GM13977 (cell line): ENCODE measurements around the gene YARS1.

Source experiments
- DNase-seq: peaks from one replicate; pipeline ENCODE4 v3.0.0; 2012; ENCODE audit warnings: low spot score
- in situ Hi-C: fragments of 300-500 bp; cut with MboI; formaldehyde crosslinking; loops from one replicate; pipeline ENCODE4 v1.12.0; 2022; ENCODE audit warnings: low sequenced_read_pairs, low pct_unique_long_range_greater_than_20kb, mixed read lengths, inconsistent platforms; ENCODE audit not compliant: unreplicated experiment
- TF ChIP-seq, protein P1 (sequence below): IDR thresholded peaks from 2 replicates; pipeline ENCODE4 v1.5.1; 2012; ENCODE audit warnings: mild to moderate bottlenecking, control low read depth; ENCODE audit not compliant: insufficient read depth; ENCODE audit errors: extremely low read depth, missing control alignments

YARS1 gene

DNA sequence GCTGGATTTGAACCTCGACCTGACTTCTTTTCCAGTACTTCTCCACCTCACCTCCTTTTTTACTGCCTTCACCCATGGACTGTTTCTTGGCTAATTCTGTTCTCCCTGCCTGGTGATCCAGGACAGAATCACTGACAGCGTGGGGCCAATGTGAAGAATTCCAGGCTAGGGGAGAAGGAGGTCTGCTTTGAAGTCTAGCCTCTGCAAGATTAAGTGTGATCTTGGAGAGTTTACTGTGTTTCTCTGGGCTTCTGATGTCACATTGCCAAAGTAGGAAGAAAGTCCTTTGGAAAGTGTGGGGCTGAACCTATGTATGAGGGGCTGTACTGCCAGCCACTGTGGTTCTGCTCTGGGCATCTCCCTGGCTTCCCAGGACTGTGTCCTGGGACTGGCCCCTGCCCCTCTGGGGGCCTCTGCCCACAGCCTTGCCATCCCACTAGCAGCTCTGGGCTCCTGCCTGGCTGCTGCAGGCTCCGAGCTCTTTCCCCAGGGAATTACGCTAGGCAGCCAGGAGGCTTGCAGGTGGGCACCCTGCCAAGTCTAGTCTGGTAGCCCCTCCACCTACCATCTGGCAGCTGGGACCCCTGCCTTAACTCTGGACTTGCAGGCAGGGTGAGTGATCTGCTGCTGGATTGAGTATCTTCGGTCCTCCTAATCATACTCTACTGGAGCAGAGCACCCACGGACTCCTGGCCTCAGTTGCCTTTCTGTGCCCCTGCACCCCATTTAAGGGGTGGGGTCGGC, 52.2 kb downstream of the YARS1 start:
- no peak for DNase-seq
- TF ChIP-seq, protein P1, sequence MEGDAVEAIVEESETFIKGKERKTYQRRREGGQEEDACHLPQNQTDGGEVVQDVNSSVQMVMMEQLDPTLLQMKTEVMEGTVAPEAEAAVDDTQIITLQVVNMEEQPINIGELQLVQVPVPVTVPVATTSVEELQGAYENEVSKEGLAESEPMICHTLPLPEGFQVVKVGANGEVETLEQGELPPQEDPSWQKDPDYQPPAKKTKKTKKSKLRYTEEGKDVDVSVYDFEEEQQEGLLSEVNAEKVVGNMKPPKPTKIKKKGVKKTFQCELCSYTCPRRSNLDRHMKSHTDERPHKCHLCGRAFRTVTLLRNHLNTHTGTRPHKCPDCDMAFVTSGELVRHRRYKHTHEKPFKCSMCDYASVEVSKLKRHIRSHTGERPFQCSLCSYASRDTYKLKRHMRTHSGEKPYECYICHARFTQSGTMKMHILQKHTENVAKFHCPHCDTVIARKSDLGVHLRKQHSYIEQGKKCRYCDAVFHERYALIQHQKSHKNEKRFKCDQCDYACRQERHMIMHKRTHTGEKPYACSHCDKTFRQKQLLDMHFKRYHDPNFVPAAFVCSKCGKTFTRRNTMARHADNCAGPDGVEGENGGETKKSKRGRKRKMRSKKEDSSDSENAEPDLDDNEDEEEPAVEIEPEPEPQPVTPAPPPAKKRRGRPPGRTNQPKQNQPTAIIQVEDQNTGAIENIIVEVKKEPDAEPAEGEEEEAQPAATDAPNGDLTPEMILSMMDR, result no peak
- in situ Hi-C loops, result no loop called here

DNA sequence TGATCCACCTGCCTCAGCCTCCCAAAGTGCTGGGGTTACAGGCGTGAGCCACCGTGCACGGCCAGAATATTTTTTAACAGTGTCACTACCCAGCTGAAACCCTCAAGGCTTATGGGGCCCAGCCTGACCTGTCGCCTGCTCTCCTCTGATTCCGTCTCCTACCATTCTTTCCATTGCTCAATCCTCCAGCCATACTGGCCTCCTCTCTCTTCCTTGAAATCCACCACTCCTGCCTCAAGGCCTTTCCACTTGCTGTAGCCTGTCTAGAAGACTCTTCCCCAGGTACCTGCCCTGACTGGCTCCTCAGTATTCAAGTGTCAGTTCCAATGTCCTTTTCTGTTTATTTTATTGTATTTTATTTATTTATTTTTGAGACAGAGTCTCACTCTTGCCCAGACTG, 53.9 kb downstream of the YARS1 start:
- in situ Hi-C loops, result no loop called here
- no peak for DNase-seq
- TF ChIP-seq, protein P1, result no peak

DNA sequence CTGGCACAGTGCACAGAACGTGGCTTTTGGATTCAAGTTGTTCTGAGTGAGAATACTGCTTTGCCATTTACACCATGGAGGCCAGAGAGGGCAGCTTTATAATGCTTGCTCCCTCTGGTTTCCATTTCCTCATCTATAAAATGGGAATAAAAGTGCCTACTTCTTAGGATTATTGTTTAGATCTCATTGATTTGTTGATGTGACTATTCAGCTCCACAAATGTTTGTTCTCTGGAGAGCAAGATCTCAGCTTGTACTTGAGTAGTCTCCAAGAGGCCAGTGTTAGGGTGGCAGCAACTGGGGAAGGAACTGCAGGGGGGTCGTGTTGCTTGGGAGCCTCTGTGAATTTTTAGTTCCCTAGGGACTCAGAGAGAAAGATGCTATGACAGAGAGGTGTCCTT, 55.2 kb downstream of the YARS1 start:
- in situ Hi-C loops, result no loop called here
- DNase-seq, result no peak
- TF ChIP-seq, protein P1, result no peak

DNA sequence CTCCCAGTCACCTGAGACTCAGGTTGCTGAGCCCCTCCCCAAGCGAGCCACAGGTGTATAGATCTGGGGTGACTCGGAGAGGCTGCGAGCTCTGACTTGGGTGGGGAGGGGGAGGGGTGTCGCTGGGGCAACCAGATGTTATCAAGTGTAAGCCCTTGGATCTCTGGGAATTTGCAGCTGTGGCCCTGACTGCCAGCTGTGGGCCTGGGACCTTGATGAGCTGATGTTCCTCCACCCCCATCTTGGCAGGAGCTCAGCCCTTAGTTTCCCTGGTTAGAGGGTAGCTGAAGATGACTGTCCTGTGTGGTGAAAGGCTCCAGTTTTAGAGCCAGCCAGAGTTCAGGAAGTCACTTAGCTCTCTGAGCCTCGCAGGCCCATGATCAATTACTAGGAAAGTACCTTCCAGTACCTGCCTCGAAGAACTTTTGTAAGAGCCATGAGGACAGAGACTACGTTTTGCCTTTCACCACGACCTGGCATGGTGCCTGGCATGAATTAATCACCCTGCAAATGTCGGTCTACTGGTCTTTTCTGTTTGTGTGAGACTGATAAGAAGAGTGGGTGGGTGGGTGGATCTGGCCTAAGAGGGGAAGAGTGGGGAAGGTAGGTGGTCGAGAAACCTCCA, 55.8 kb downstream of the YARS1 start:
- in situ Hi-C loops, result no loop called here
- TF ChIP-seq, protein P1, result no peak
- peak; percentile 38 for DNase-seq

DNA sequence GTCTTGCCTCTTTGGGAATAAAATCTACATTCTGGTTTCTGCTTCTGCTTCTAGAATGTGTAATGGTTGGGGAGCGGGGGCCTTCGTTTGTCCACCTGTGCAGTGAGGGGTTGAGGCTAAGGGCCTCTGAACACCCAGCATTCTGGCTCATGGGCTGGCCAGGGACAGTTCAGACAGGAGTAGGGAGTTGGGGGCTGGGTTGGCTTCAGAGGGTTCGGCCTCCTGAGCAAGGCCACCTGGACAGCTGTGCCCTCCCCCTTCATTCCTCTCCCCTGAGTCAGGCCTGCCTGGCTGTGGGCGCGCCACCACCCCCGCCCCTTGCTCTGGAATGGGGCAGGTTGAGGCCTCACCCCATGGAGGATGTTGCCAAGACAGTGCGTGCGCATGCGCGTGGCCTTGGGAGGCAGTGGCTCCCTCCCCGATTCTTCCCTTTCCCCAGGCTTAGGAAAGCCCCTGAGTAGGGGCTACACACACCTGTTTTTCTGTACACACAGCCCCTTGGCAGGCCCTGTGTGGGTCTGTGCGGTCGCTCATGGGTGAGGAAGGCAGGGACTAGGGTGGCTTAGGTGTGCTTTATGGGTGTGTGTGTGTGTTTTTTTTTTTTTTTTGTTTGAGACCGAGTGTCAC, 57.0 kb downstream of the YARS1 start:
- in situ Hi-C loops, result no loop called here
- TF ChIP-seq, protein P1, result no peak
- peak; percentile 8 for DNase-seq

DNA sequence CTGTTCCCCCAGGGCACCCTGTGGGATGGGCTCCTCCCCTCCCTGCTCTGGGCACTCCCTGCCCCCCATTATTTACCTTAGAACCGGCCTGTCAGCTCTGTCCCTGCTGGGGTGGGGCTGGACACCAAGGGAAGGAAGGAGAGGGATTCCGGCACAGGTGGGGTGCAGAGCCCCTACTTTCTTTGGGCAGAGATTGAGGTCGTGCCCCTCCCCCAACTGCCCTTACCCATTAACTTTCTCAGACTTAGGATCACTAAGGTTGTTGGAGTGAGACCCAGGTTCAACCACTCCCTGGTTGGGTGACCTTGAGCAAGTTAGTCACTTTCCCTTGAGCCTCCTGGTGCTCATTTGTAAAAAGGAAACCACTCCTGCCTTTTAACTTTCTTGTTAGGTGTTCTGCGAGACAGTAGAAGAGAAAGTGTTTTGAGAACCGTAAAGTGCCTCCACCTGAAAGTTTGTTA, 57.6 kb downstream of the YARS1 start:
- peak; percentile 23 for DNase-seq
- TF ChIP-seq, protein P1, result no peak
- in situ Hi-C loops, result no loop called here
